Sigmoid colon (tissue), 4 donors: ENCODE data around the gene ERGIC2.

ENCODE experiments used
- CTCF ChIP-seq, 4 experiments: fragments of 450-650 bp in 3 of 4; fragments of 200-600 bp in 1 of 4; IDR thresholded peaks; one replicate each; pipeline ENCODE4 v1.5.1; 2016 to 2019; ENCODE audit warnings: antibody characterized with exemption in 4 of 4, mild to moderate bottlenecking in 3 of 4, moderate library complexity in 2 of 4
- POLR2AphosphoS5 ChIP-seq, 4 donors: sonication (generic); formaldehyde crosslinking; IDR thresholded peaks; one replicate each; pipeline ENCODE4 v1.6.1; 2017; ENCODE audit warnings: antibody characterized with exemption in 4 of 4

GRCh38 chr12:29337325-29337724 is 43.6 kb downstream of the ERGIC2 start:
- TF ChIP-seq CTCF (IDR thresholded peaks at IDR 0.05) (no peak), POLR2AphosphoS5 (IDR thresholded peaks at IDR 0.05) (no peak)
